ENCODE data around the gene CFAP47.

GRCh38 chrX:36266155-36266554, 346.6 kb downstream of the CFAP47 start:
- no peak for TF ChIP-seq RARB (CRISPR knock-in tag; IDR thresholded peaks at IDR 0.05)
- no peak for TF ChIP-seq CSDC2 (CRISPR knock-in tag; IDR thresholded peaks at IDR 0.05)
- TF ChIP-seq, protein P1, sequence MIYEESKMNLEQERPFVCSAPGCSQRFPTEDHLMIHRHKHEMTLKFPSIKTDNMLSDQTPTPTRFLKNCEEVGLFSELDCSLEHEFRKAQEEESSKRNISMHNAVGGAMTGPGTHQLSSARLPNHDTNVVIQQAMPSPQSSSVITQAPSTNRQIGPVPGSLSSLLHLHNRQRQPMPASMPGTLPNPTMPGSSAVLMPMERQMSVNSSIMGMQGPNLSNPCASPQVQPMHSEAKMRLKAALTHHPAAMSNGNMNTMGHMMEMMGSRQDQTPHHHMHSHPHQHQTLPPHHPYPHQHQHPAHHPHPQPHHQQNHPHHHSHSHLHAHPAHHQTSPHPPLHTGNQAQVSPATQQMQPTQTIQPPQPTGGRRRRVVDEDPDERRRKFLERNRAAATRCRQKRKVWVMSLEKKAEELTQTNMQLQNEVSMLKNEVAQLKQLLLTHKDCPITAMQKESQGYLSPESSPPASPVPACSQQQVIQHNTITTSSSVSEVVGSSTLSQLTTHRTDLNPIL (CRISPR knock-in tag; IDR thresholded peaks at IDR 0.05; ENCODE audit: low read depth): no peak
- TF ChIP-seq ZNF565 (CRISPR knock-in tag; conservative IDR thresholded peaks at IDR 0.05; ENCODE audit: low read depth): no peak
- TF ChIP-seq GLIS3 (CRISPR knock-in tag; IDR thresholded peaks at IDR 0.05): no peak
- TF ChIP-seq OSR1 (CRISPR knock-in tag; IDR thresholded peaks at IDR 0.05): no peak
- no peak for TF ChIP-seq ZNF70 (CRISPR knock-in tag; IDR thresholded peaks at IDR 0.05)
- no peak for TF ChIP-seq ARNTL (CRISPR knock-in tag; IDR thresholded peaks at IDR 0.05; ENCODE audit: borderline replicate concordance, low read depth)
- no peak for TF ChIP-seq TSHZ2 (CRISPR knock-in tag; IDR thresholded peaks at IDR 0.05)
- TF ChIP-seq TOX (CRISPR knock-in tag; IDR thresholded peaks at IDR 0.05; ENCODE audit: borderline replicate concordance): no peak
- TF ChIP-seq, protein P2, sequence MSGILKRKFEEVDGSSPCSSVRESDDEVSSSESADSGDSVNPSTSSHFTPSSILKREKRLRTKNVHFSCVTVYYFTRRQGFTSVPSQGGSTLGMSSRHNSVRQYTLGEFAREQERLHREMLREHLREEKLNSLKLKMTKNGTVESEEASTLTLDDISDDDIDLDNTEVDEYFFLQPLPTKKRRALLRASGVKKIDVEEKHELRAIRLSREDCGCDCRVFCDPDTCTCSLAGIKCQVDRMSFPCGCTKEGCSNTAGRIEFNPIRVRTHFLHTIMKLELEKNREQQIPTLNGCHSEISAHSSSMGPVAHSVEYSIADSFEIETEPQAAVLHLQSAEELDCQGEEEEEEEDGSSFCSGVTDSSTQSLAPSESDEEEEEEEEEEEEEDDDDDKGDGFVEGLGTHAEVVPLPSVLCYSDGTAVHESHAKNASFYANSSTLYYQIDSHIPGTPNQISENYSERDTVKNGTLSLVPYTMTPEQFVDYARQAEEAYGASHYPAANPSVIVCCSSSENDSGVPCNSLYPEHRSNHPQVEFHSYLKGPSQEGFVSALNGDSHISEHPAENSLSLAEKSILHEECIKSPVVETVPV (CRISPR knock-in tag; IDR thresholded peaks at IDR 0.05): no peak

Data from SK-N-SH treated with all-trans-retinoic acid at 6 μM for 48 hours (cell line).